Endothelial cell of umbilical vein (primary cell): ENCODE results near the gene DLX3.

ENCODE experiments used
- CTCF ChIP-seq, 2 donors: IDR thresholded peaks; 1 replicate in 1 of 2; 2 replicates in 1 of 2; pipeline ENCODE4 v1.5.1; 2011; ENCODE audit warnings: low read length in 2 of 2, mild to moderate bottlenecking in 2 of 2, moderate library complexity in 2 of 2, control low read depth in 1 of 2, inconsistent platforms in 1 of 2, low read depth in 1 of 2; ENCODE audit not compliant: insufficient read depth in 1 of 2; ENCODE audit errors: extremely low read depth in 1 of 2
- EZH2 ChIP-seq: IDR thresholded peaks from 2 replicates; pipeline ENCODE4 v1.6.1; 2012; ENCODE audit warnings: borderline replicate concordance, low read depth, mild to moderate bottlenecking, moderate library complexity, low read length, inconsistent platforms; ENCODE audit not compliant: severe bottlenecking
- FOS ChIP-seq: IDR thresholded peaks from 2 replicates; pipeline ENCODE4 v1.6.1; 2011; ENCODE audit warnings: mild to moderate bottlenecking, low read length, moderate library complexity, borderline replicate concordance; ENCODE audit not compliant: insufficient read depth
- GATA2 ChIP-seq: IDR thresholded peaks from 2 replicates; pipeline ENCODE4 v1.7.0; 2011; ENCODE audit warnings: low read depth, mild to moderate bottlenecking, moderate library complexity, mixed read lengths, low read length; ENCODE audit not compliant: insufficient read length, insufficient read depth
- JUN ChIP-seq: IDR thresholded peaks from 2 replicates; pipeline ENCODE4 v1.6.1; 2011; ENCODE audit warnings: borderline replicate concordance, low read depth; ENCODE audit not compliant: insufficient read length, insufficient read depth
- MAX ChIP-seq: IDR thresholded peaks from 2 replicates; pipeline ENCODE4 v1.6.1; 2011; ENCODE audit not compliant: insufficient read depth, insufficient read length
- MYC ChIP-seq: IDR thresholded peaks from one replicate; pipeline ENCODE4 v1.6.1; 2011; ENCODE audit warnings: mild to moderate bottlenecking, low read depth, low read length
- POLR2A ChIP-seq: IDR thresholded peaks from 2 replicates; pipeline ENCODE4 v1.6.1; 2012; ENCODE audit warnings: low read depth, mild to moderate bottlenecking, control low read depth, low read length
- POLR2AphosphoS5 ChIP-seq: IDR thresholded peaks from 2 replicates; pipeline ENCODE4 v1.6.1; 2012; ENCODE audit warnings: low read depth, mild to moderate bottlenecking, control low read depth, low read length, moderate library complexity; ENCODE audit not compliant: insufficient read depth

- TF ChIP-seq CTCF (IDR thresholded peaks at IDR 0.05; ENCODE audit: extremely low read depth in 1 of 2, insufficient read depth in 1 of 2, low read depth in 1 of 2, low read length in 2 of 2) (no peak), EZH2 (no peak), MAX (no peak), POLR2A (no peak), FOS (no peak), MYC (no peak), POLR2AphosphoS5 (peak; percentile 17), JUN (no peak), GATA2 (no peak)
These were observed 48.5 kb upstream of the DLX3 start for GRCh38 chr17:50043290-50044148.
